Measurements from ENCODE around the gene TTC27. TPM values are rescaled to one million over a fixed set of nuclear protein-coding genes. Genes with fewer than 3 reads are reported as not detected.
"Not testable (repeated sequence)": the region's sequence is repeated elsewhere in the genome, so short reads cannot be mapped to it uniquely, and the experiment has no call there.

Gene TTC27
- total RNA-seq, 2 experiments from 2014 or later, result 38.9 to 40.7 TPM

DNA sequence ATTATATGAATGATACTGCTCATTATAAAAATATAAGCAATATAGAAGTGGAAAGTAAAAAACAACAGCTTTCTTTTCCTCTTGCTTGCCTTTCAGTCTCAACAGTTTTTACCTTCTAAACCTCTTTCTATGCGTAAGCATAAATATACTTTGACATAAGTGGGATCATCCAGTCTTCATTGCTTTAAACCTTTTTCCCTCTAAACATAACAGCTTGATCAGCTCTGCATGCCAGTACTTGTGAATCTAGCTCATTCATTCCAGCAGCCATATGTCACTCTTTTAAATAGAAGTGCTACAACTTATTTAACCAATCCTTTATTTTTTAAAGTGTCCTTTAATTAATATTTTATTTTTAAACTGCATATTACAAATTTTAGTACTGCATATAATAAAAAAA is 88.1 kb downstream of the TTC27 start:
- ChIA-PET CTCF (no interaction called here), POLR2A (no interaction called here)

DNA sequence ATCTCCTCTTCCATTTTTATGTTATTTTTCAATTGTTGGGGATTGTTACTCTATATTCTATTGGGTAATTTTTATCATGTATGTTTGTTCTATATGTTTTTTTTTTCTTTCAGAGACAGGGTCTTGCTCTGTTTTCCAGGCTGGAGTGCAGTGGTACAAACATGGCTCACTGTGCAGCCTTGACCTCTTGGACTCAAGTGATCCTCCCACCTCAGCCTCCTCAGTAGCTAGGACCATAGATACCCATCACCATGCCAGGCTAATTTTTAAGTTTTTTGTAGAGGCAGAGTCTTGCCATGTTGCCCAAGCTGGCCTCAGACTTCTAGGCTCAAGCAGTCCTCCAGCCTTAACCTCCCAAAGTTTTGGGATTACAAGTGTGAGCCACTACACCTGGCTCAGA is 88.7 kb downstream of the TTC27 start:
- ChIA-PET POLR2A (no interaction called here), CTCF (no interaction called here)

DNA sequence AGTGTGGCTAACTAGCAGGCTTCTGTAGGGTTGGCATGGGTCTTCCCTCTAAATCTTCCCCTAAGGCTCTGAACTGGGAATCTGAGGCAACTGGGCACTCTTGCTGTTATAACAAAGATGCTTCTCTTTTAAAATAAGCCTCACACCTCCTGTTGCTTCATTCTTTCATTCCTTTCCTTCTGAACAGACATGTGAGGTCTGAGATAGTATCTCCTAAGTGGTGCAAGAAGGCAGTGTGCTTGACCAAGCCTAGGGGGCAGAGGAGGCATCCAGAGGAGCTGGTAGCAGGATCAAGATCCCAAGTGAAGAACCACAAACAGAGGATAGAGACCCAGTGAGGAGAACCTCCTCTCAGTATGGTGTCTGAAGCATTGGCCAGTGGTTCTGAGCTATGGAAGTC is 90.9 kb downstream of the TTC27 start:
- ChIA-PET POLR2A (no interaction called here), CTCF (interaction anchor here (0.5 kb wide), 1 partner anchor 360 kb away, joined by 4 read pairs; no protein-coding TSS in a partner anchor)

DNA sequence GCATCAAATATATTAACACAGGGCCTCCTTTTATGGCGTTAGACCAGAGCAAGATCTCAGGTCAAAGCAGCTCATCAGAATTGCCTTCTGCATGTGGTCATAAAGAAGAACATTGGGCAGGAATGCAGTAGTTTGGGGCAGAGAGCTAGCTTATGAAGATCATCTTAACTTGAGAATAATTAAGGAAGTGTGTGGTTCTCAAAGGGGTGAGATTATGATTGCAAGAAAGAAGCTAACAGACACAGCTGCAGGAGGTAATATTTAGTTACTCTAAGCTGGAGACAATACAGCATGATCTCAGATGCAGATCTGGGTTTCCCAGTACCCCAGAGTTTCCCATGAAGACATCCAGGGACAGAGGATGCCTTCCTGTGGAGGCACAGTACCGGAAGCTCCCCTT is 91.6 kb downstream of the TTC27 start:
- ChIA-PET CTCF (interaction anchor here (0.5 kb wide), 1 partner anchor 359 kb away, joined by 4 read pairs; no protein-coding TSS in a partner anchor), POLR2A (no interaction called here)

DNA sequence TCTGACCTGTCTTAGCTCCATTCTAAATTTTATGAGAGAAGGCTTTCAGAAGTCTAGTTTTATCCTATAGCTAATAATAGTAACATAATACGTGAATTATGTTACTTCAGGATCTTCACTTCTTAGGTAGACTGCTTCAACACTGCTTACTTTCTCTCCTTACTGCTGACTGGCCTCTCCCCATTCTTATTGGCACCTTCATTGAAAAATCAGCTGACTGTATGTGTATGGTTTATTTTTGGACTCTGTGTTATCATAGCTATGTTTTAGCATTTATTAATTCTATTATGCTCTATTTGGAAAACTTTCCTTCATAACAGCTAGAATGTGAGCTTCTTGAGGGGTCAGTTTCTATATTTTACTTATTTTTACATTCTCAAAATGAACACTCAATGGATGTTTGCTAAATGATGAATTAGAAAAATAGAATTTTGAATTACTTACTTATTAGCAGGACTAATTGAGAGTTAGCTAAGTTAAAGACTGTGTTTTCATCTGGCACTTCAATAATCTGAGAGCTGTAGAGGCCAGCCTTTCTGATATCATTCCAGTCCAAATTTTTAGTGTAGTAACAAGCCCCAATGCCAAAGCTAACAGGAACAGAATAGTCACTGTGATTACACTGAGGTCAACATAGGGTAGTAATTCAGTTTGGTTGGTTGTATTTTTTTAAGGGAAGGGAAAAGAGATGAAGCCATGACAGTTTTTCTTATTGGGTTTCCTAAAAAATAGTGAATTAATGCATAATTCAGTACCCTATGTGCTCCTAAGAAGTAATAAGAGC is 92.3 kb downstream of the TTC27 start:
- CTCF ChIA-PET, result no interaction called here
- POLR2A ChIA-PET, result no interaction called here

DNA sequence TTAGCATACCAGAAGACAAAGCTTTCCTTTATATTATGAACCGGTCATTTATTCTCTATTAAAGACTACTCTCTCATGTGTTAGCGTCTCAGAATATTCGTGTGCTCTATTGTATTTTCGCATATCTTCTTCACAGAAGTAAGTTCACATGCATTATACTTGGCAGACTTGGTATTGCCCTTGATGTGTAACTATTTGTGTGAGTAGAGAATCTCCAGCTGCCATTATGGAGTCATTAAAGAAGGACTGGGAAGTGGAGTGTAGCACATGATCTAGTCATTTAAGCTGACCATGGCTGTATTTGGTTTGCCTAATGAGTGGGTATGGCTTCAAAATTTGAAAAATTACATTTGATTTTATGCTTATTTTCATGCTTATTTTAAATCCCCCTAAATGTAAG is 92.9 kb downstream of the TTC27 start:
- ChIA-PET POLR2A (no interaction called here), CTCF (no interaction called here)

DNA sequence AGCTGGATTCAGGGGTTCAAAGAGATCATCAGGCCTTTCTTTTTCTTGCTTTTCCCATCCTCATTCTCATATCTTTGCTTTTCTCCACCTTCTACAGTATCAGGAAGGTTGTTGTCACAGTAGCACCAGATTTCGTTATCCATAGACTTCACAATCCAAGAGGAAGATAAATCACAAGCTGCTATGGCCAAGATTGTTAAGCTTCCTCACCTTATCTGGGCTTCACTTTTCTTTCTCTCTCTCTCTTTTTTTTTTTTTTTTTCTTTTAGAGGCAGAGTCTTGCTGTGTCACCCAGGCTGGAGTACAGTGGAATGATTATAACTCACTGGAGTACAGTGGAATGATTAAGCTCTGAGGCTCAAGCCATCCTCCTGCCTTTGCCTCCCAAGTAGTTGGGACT is 93.5 kb downstream of the TTC27 start:
- POLR2A ChIA-PET, result no interaction called here
- CTCF ChIA-PET, result no interaction called here

DNA sequence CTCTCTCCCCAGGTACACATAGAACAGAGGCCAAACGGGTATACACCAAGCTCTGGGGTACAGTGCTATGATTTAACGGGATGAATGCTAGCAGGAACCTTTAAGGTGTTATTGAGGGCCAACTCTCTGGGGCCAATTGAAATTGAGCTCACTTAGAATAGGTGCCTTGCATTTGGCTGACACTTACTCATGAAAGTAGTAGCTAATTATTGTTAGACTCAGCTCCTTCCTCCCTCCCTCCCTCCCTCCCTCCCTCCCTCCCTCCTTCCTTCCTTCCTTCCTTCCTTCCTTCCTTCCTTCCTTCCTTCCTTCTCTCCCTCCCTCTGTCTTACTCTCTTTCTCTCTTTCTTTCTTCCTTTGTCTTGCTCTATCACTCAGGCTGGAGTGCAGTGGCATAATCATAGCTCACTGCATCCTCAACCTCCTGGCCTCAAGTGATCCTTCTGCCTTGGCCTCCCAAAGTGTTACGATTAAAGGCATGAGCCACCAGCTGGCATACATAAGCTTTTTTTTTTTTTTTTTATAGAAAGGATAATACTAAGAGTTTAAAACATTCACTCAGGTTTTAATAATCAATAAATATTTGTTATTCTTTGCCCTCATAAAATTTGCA is 95.7 kb downstream of the TTC27 start:
- POLR2A ChIA-PET, result no interaction called here
- CTCF ChIA-PET, result no interaction called here

DNA sequence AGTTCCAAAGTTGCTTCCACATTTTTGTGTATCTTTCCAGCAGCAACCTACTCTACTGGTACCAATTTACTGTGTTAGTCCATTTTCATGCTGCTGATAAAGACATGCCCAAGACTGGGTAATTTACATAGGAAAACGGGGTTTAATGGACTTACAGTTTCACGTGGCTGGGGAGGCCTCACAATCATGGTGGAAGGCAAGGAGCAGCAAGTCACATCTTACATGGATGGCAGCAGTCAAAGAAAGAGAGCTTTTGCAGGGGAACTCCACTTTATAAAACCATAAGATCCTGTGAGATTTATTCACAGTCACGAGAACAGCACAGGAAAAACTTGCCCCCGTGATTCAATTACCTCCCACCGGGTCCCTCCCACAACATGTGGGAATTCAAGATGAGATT is 98.8 kb downstream of the TTC27 start:
- POLR2A ChIA-PET, CTCF ChIA-PET: not testable (repeated sequence)

DNA sequence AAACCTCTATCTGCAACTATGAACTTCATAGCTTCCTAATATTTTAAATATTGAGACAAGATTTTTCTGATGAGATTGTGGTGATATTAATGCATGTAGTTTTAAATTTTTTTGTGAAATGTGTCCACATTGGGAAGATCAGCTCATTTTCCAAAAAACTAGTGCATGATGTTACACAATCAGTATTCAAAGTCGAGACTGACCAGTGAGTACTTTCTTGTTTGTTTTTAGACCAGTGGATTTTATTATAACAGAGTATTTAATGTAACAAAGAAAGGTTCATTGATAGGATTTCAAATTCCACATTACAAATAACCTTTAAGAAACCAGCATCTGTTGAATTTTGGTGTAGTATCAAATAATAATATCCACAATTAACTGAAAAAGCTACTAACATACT is 99.3 kb downstream of the TTC27 start:
- ChIA-PET CTCF (interaction anchor here (0.7 kb wide), 1 partner anchor 190 kb away, joined by 3 read pairs; no protein-coding TSS in a partner anchor), POLR2A (no interaction called here)

DNA sequence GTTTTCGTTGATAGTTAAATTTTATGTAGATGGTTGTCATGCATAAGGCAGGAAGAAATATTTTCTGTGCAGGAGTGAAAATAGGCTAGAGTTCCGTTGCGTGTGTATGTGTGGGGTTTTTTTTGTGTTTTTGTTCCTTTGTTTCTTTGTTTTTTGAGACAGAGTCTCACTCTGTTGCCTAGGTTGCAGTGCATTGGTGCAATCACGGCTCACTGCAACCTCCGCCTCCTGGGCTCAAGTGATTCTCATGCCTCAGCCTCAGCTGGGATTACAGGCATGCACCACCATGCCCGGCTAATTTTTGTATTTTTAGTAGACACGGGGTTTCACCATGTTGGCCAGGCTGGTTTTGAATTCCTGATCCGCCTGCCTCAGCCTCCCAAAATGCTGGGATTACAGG is 103.1 kb downstream of the TTC27 start:
- CTCF ChIA-PET, POLR2A ChIA-PET: not testable (repeated sequence)

DNA sequence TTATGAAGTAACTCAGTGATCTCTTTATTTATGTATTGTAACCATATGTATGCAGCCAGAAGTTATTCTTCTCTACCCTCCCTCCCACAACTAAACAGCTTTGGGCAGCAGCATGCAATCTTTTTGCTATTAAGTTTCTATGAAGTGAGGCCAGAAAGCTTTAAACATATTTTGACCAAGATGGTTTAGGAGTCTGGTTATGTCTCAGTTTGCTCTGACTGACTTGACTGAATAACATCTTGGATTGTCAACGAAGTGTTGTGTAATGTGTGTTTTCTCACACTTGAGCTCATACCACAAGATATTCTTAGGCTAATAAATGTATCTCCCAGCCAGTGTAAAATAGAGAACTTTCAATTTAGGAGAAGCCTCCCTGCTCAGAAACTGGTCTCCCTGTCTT is 104.3 kb downstream of the TTC27 start:
- POLR2A ChIA-PET, result no interaction called here
- CTCF ChIA-PET, result no interaction called here

DNA sequence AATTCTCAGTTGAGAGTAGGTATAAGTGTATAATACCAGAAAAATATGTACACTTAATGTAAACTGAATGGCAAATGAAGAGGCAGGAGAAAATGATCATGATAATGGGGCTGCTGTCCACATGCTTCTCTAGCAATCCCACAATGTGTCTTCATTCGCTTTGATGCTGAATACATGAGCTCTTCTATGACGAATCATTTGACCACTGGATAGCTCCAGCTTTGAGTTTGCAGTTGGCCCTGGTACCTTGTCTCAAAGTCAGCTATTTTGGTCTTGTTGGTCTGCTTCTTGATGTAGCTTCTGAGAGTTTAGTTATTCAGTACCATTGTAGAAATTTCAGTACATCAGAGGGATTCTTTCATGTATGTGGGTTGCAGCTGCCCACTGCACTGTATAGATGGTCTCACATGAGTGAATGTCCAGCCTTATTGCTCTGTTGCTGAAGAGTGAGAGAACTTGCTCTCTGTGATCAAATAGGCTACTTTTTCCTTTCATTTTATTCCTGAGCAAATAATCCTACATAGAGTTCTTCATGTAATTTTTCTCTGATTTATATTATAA is 105.1 kb downstream of the TTC27 start:
- ChIA-PET CTCF (no interaction called here), POLR2A (no interaction called here)

DNA sequence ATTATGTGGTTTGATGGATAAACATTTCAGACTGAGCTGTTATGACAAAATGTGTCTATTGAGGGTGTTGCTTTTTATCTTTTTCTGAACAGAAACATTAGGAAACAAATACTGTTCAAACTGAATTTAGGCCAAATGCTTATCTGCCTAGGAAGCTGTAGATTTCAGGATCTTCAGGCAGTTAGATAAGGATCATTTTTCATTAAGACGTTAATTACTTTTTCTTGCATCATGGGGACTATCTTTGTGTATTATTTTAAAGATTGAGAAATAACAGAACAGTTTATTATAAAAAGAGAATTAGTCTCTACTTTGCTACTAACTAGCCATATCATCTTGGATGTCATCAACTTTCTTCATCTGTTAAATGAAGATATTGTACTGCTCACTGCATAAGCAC is 107.5 kb downstream of the TTC27 start:
- POLR2A ChIA-PET, result no interaction called here
- CTCF ChIA-PET, result no interaction called here

DNA sequence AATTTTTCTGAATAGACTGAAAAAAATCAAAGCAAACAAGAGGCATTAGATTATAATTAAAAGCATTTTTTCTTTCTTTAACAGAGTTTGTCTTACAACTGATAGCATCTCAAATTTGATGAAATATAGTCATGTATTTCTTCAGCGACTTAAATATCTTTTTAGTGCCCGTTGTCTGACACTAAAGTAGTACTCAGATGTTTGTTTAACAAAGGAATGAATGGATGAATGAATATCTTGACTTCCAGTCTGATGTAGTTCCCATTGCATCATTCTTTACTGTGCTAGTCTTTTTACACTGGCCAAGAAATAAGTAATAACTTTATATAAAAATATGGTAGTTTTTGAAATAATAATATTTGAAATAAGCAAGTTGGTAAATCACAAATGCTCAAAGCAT is 111.1 kb downstream of the TTC27 start:
- ChIA-PET POLR2A (no interaction called here), CTCF (no interaction called here)

DNA sequence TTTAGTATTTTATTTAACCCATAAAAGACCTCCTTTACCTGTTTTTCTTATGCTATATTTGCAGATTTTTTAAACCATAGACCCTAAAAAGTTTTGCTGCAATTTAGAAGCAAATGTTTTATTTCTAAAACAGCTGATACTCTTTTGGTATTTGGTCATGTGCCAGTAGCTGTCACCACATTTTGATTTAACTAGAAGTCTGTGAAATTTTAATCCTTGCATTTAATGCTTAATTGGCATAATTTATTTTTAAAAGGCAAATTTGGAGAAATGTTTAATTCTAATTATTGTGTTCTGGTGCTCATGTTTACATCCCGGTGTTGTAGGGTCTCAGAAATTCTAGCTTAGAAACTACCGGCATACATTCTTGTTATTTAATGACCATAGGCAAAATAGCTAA is 111.8 kb downstream of the TTC27 start:
- ChIA-PET POLR2A (no interaction called here), CTCF (interaction anchor here (0.6 kb wide), 1 partner anchor 14 kb away, joined by 3 read pairs; no protein-coding TSS in a partner anchor)

DNA sequence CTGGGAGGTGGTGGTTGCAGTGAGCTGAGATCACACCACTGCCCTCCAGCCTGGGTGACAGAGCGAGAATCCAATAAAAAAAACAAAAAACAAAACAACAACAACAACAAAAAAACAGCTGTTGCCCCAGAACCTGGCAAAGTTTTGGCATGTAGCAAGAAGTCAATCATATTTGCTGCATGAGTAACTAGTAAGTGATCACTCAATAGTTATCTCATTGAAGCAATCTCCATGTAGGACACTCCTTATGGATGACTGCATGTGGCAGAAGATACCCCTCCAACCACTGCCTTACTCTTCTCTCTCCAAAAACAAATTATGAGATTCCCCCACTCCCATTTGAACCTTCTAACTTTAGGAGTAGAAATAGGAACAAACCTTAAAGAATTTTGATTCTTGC is 113.7 kb downstream of the TTC27 start:
- POLR2A ChIA-PET, result no interaction called here

DNA sequence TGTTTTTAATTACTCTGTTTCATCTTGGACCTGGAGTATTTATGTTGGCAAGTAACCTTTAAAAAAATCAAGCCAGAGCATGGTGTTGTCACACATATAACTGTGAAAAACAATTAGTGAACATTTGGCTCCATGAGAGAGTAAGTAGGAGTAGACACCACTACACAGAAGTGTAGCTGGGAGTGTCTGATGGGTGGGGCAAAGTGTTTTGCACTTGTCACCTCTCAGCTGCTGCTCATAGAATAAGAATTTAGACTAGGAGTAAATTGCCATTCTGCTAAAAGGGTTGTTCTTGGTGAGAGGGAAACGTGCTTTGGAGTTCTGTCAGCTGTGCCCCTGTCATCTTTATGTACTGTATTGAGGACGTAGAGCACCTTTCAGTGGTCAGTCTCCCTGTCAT is 114.5 kb downstream of the TTC27 start:
- ChIA-PET CTCF (no interaction called here), POLR2A (no interaction called here)

More for the DNA sequence above, 113.7 kb downstream of the TTC27 start:
- CTCF ChIA-PET, result no interaction called here

DNA sequence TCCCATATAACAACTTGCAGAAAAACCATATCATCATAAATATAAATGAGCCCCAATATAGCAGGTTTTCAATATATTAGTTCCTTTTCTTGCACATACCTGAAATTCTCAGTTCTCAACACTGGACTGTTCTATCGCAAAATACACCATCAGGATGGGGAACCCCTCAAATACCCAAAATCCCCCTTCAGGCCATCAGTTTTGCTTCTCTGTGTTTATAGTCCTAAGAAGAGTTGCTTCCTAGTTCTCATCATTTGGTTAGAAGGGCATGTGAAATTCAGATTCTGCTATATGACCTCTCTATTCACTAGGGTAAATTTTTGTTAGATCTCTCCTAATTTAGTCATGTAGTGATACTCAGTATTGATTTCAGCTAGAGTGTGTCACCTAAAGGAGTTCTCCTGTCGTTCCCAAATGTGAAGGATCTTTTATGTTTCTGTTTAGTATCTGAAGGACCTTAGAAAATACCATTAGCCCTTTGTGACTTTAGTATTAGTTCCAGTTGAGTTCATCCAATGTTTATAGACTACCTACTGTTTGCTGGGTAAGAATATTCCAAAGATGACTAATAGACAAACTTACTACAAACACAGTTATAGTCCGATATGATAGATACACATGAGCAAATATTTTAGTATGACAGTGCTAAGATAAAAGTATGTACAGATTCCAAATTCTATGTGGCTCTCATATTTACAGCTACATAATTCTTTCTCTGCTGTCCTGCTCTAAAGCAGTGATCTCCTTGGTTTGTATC is 115.8 kb downstream of the TTC27 start:
- CTCF ChIA-PET, result no interaction called here
- POLR2A ChIA-PET, result no interaction called here

DNA sequence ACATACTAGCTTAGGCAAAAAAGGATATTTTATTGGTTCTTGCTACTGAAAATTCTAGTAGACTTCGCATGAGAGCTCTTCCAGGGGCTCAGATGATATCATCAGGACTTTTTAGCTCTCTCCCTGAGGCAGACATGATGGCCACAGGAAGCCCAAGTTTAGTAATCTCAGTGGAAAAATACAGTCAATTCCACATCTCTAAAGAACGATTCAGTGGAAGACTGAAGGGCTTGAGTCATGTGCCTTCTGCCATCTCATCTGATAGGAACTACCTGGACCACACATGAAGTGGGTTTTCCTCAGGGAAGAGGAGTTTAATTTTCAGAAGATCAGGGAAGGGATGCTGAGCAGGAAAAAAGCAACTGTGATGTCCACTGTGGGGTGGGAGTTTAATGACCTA is 117.3 kb downstream of the TTC27 start:
- CTCF ChIA-PET, result interaction anchor here (0.7 kb wide), 1 partner anchor 45 kb away, joined by 3 read pairs; no protein-coding TSS in a partner anchor
- POLR2A ChIA-PET, result interaction anchor here (0.7 kb wide), 1 partner anchor 838 kb away, joined by 3 read pairs; no protein-coding TSS in a partner anchor

DNA sequence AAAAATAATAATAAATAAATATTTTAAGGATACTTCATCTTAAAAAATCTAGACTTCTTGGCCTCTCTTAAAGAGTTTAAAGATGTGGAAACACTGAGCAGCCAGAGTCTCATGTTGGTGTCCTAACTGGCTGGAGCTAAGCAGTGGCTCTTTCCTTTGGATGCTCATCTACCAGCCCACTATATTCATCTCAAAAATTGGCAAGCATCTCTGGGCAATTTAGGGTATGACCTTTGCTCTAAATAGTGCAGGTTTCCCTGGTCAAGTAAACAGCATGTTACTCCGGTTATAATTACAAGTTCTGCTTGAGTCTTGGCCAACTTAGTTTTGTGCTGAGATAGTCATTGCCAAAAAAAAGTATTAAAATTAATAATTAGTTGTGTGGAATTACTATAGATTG is 117.8 kb downstream of the TTC27 start:
- CTCF ChIA-PET, result interaction anchor here (0.7 kb wide), 1 partner anchor 46 kb away, joined by 3 read pairs; no protein-coding TSS in a partner anchor
- POLR2A ChIA-PET, result no interaction called here

Measured in activated CD8-positive, alpha-beta memory T cell treated with anti-CD3 and anti-CD28 coated beads for 36 hours (primary cell).